ENCODE measurements around the gene CDH13.

- TF ChIP-seq EZH2 (IDR thresholded peaks at IDR 0.05), result no peak
- TF ChIP-seq POLR2AphosphoS5 (IDR thresholded peaks at IDR 0.05; ENCODE audit: borderline replicate concordance, low read depth, low read length), result no peak
- TF ChIP-seq FOXP2 (optimal IDR thresholded peaks at IDR 0.05; ENCODE audit: control extremely low read depth, extremely low read length, insufficient read depth), result no peak
Observed at GRCh38 chr16:82999711-83000110, 372.9 kb downstream of the CDH13 start.

All from SK-N-MC (cell line).